ENCODE results near the gene PAX7.

Gene PAX7

GRCh38 chr1:18725231-18725895, 94.7 kb downstream of the PAX7 start:
- TF ChIP-seq CTCF (IDR thresholded peaks at IDR 0.05), result no peak

- no peak for TF ChIP-seq CTCF (IDR thresholded peaks at IDR 0.05)
Observed at GRCh38 chr1:18726368-18726767, 95.7 kb downstream of the PAX7 start.

GRCh38 chr1:18727956-18728355, 97.3 kb downstream of the PAX7 start:
- TF ChIP-seq CTCF (IDR thresholded peaks at IDR 0.05), result no peak

GRCh38 chr1:18730321-18730720, 99.7 kb downstream of the PAX7 start:
- no peak for TF ChIP-seq CTCF (IDR thresholded peaks at IDR 0.05)

- TF ChIP-seq CTCF (IDR thresholded peaks at IDR 0.05), result no peak
Observed at GRCh38 chr1:18731148-18731547, 100.5 kb downstream of the PAX7 start.

- no peak for TF ChIP-seq CTCF (IDR thresholded peaks at IDR 0.05)
Observed at GRCh38 chr1:18731591-18732235, 101.1 kb downstream of the PAX7 start.

- no peak for TF ChIP-seq CTCF (IDR thresholded peaks at IDR 0.05)
Observed at GRCh38 chr1:18732686-18733085, 102.0 kb downstream of the PAX7 start.

Measured in LNCAP (cell line).